Mucosa of descending colon (tissue), 3 donors: Measurements from ENCODE around the gene PIKFYVE. TPM values are rescaled to one million over a fixed set of nuclear protein-coding genes. Genes with fewer than 3 reads are reported as not detected.

Experiments
- ATAC-seq: fragments of 200-7000 bp; cut with Tn5 transposase; one replicate; pipeline ENCODE4 v1.9.1; 2020; ENCODE audit warnings: mild to moderate bottlenecking, moderate library complexity
- DNase-seq, 3 donors: peaks; one replicate each; pipeline ENCODE4 v3.0.0-alpha.2; 2020
- H3K36me3 ChIP-seq: fragments of 200-600 bp; one replicate; pipeline ENCODE4 v1.8.0; 2021; ENCODE audit warnings: low read depth, mild to moderate bottlenecking
- H3K4me1 ChIP-seq: fragments of 200-600 bp; one replicate; pipeline ENCODE4 v1.8.0; 2021; ENCODE audit warnings: low read depth, mild to moderate bottlenecking
- H3K4me3 ChIP-seq: fragments of 200-600 bp; one replicate; pipeline ENCODE4 v1.8.0; 2021; ENCODE audit warnings: mild to moderate bottlenecking
- H3K9me3 ChIP-seq: fragments of 200-600 bp; one replicate; pipeline ENCODE4 v1.8.0; 2021; ENCODE audit warnings: mild to moderate bottlenecking
- CTCF ChIP-seq: fragments of 200-600 bp; IDR thresholded peaks from one replicate; pipeline ENCODE4 v1.8.0; 2022; ENCODE audit warnings: antibody characterized with exemption, mild to moderate bottlenecking
- intact Hi-C, 2 donors: fragments of 100-400 bp; cut with DNase I in 1 of 2; cut with micrococcal nuclease in 1 of 2; formaldehyde crosslinking; loops; one replicate each; pipeline versions ENCODE4 v1.11.0 to v1.11.1; 2022; cut with DNase I, micrococcal nuclease
- total RNA-seq, 3 donors: library from RNA; stranded (reverse); fragmentation: NEBNext Ultra II Directional in 2 of 3; extraction: Animal tissue kit (Norgen Biotek cat#: 25700) in 2 of 3; gene quantifications; one replicate each; pipeline versions ENCODE4 v1.2.1 to v1.2.4, GENCODE V29; 2021 to 2023
- donor health status: DM: no; HTN: no; CAD: no; lungs with moderate emphysema.
- donor health status: DM: no; HTN: no; CAD: no.
- donor health status: DM: no; HTN: yes; CAD: no.

Gene PIKFYVE
- total RNA-seq, 3 donors from 2014 or later: 20.5 to 29.6 (median 25.2) TPM

- peaks cover 7% of the 10 kb centered on the region for H3K36me3 ChIP-seq
- TF ChIP-seq CTCF: no peak
- no peaks in the 10 kb centered on the region for H3K4me1 ChIP-seq
- H3K9me3 ChIP-seq: no peaks in the 10 kb centered on the region
- no peak overlapping the region for H3K4me3 ChIP-seq
- intact Hi-C loops: no loop called here
- ATAC-seq (no peak), DNase-seq (no peak)
These were observed 20.3 kb upstream of the PIKFYVE start for GRCh38 chr2:208245746-208246145.

GRCh38 chr2:208248601-208249000 is 17.5 kb upstream of the PIKFYVE start:
- ATAC-seq: no peak
- TF ChIP-seq CTCF: no peak
- H3K4me1 ChIP-seq: peaks cover 12% of the 10 kb centered on the region

GRCh38 chr2:208249296-208249695 is 16.8 kb upstream of the PIKFYVE start:
- intact Hi-C loops: no loop called here
- H3K4me3 ChIP-seq: no peak overlapping the region
- ATAC-seq (no peak), DNase-seq (no peak)
- H3K36me3 ChIP-seq: peaks cover 2% of the 10 kb centered on the region
- TF ChIP-seq CTCF: no peak
- H3K9me3 ChIP-seq: no peaks in the 10 kb centered on the region
- H3K4me1 ChIP-seq: peaks cover 13% of the 10 kb centered on the region

More at GRCh38 chr2:208248601-208249000, 17.5 kb upstream of the PIKFYVE start:
- intact Hi-C loops: no loop called here
- no peaks in the 10 kb centered on the region for H3K9me3 ChIP-seq
- H3K36me3 ChIP-seq: peaks cover 4% of the 10 kb centered on the region
- no peak for DNase-seq
- H3K4me3 ChIP-seq: no peak overlapping the region

GRCh38 chr2:208250388-208250787 is 15.7 kb upstream of the PIKFYVE start:
- peaks cover 13% of the 10 kb centered on the region for H3K4me1 ChIP-seq
- no peaks in the 10 kb centered on the region for H3K9me3 ChIP-seq
- no peak for DNase-seq
- ATAC-seq: no peak
- intact Hi-C loops: loop anchor here in 1 of 2 donors (10.0 kb wide), 1 partner anchor 76 kb away; no protein-coding TSS in a partner anchor
- no peak for TF ChIP-seq CTCF
- no peaks in the 10 kb centered on the region for H3K36me3 ChIP-seq
- H3K4me3 ChIP-seq: no peak overlapping the region

GRCh38 chr2:208251098-208251497 is 15.0 kb upstream of the PIKFYVE start:
- TF ChIP-seq CTCF: no peak
- intact Hi-C loops: loop anchor here in 1 of 2 donors (10.0 kb wide), 1 partner anchor 76 kb away; no protein-coding TSS in a partner anchor
- no peak for DNase-seq
- ATAC-seq: no peak
- Histone ChIP-seq H3K36me3 (no peaks in the 10 kb centered on the region), H3K9me3 (no peaks in the 10 kb centered on the region), H3K4me3 (no peak overlapping the region), H3K4me1 (peaks cover 13% of the 10 kb centered on the region)
